GM12878 (cell line): ENCODE measurements around the gene CD83. TPM values are rescaled to one million over a fixed set of nuclear protein-coding genes. Genes with fewer than 3 reads are reported as not detected.

Experiments used
- ATAC-seq: fragments of 200-7000 bp; cut with Tn5 transposase; 3 replicates; pipeline ENCODE4 v1.9.1; 2020; ENCODE audit warnings: mild to moderate bottlenecking, moderate library complexity
- BruUV-seq: library from RNA; stranded (reverse); fragments of 400-500 nt; replicated peaks from 2 replicates; lab custom pipeline; 2021; lab: Mats Ljungman, UMichigan
- CTCF ChIA-PET: fragments of 300-600 bp; sonication (Branson Sonifier 250); formaldehyde crosslinking; extraction: SDS; loops from one replicate; lab custom pipeline; 2021; ENCODE audit warnings: inconsistent platforms; lab: Yijun Ruan, JAX
- POLR2A ChIA-PET: fragments of 350-600 bp; formaldehyde crosslinking; extraction: SDS; loops from one replicate; lab custom pipeline; 2021; ENCODE audit warnings: inconsistent platforms; lab: Charles Lee
- RAD21 ChIA-PET: fragments of 300-600 bp; sonication (Branson Sonifier 250); formaldehyde crosslinking; loops from one replicate; lab custom pipeline; 2023; ENCODE audit warnings: antibody characterized with exemption; ENCODE audit not compliant: unreplicated experiment; lab: Charles Lee
- SMC1A ChIA-PET: fragments of 300-600 bp; sonication (Branson Sonifier 250); formaldehyde crosslinking; loops from one replicate; lab custom pipeline; 2023; ENCODE audit not compliant: unreplicated experiment, uncharacterized antibody; lab: Charles Lee
- DNase-seq: peaks from one replicate; pipeline ENCODE4 v3.0.0-alpha.2; 2011; ENCODE audit warnings: low read depth, low spot score
- FAIRE-seq: peaks from 3 replicates; lab custom pipeline; 2011; peaks lifted over from hg19 to GRCh38; lab: Jason Lieb, UNC
- H2AFZ ChIP-seq: 2 replicates; pipeline ENCODE4 v1.6.0; 2011; ENCODE audit warnings: low read depth, low read length, control low read depth; ENCODE audit not compliant: control insufficient read depth
- H3K27ac ChIP-seq: 2 replicates; pipeline ENCODE4 v1.5.1; 2011; ENCODE audit warnings: control low read depth; ENCODE audit not compliant: control insufficient read depth, insufficient read depth
- H3K27me3 ChIP-seq, 2 experiments: replicated peaks in 1 of 2; 2 replicates each; pipeline versions ENCODE4 v1.6.0 to v1.6.1; 2011; ENCODE audit warnings: low read length in 1 of 2; ENCODE audit not compliant: control insufficient read depth in 2 of 2, insufficient read depth in 2 of 2
- H3K36me3 ChIP-seq, 2 experiments: 2 replicates each; pipeline ENCODE4 v1.5.1; 2011; ENCODE audit warnings: low read length in 1 of 2; ENCODE audit not compliant: control insufficient read depth in 2 of 2, insufficient read depth in 2 of 2
- H3K4me1 ChIP-seq: 2 replicates; pipeline ENCODE4 v1.6.1; 2011; ENCODE audit warnings: mild to moderate bottlenecking, low read length, moderate library complexity, mixed read lengths; ENCODE audit not compliant: control insufficient read depth, insufficient read depth
- H3K4me2 ChIP-seq: 2 replicates; pipeline ENCODE4 v1.6.0; 2011; ENCODE audit warnings: control low read depth; ENCODE audit not compliant: control insufficient read depth, insufficient read depth
- H3K4me3 ChIP-seq: fragments of 200-600 bp; sonication (generic); 2 replicates; pipeline ENCODE4 v1.5.1; 2016
- H3K79me2 ChIP-seq: 2 replicates; pipeline ENCODE4 v1.6.0; 2011; ENCODE audit warnings: low read length; ENCODE audit not compliant: control insufficient read depth, insufficient read depth
- H3K9ac ChIP-seq: 2 replicates; pipeline ENCODE4 v1.8.0; 2011; ENCODE audit warnings: low read length, control low read depth, mixed read lengths; ENCODE audit not compliant: control insufficient read depth, insufficient read depth
- H3K9me3 ChIP-seq: replicated peaks from 3 replicates; pipeline ENCODE4 v1.5.1; 2011; ENCODE audit warnings: mild to moderate bottlenecking, low read length; ENCODE audit not compliant: control insufficient read depth, insufficient read depth
- H4K20me1 ChIP-seq: 2 replicates; pipeline ENCODE4 v1.6.0; 2011; ENCODE audit not compliant: control insufficient read depth, insufficient read depth
- BCL11A ChIP-seq: IDR thresholded peaks from 2 replicates; pipeline ENCODE4 v1.6.1; 2011; ENCODE audit warnings: low read depth, low read length
- BRCA1 ChIP-seq: IDR thresholded peaks from 2 replicates; pipeline ENCODE4 v1.6.1; 2011; ENCODE audit warnings: low read depth, low read length, improper control_type of control experiment
- CEBPB ChIP-seq, 2 experiments: fragments of 150-350 bp in 1 of 2; IDR thresholded peaks; 2 replicates each; pipeline ENCODE4 v1.6.1; 2012 to 2014; ENCODE audit warnings: low read depth in 2 of 2, low read length in 2 of 2, borderline replicate concordance in 1 of 2, inconsistent platforms in 1 of 2
- CREM ChIP-seq: IDR thresholded peaks from 2 replicates; pipeline ENCODE4 v1.6.1; 2014; ENCODE audit warnings: antibody characterized with exemption, low read depth
- CTCF ChIP-seq, 3 experiments: IDR thresholded peaks in 2 of 3; conservative IDR thresholded peaks in 1 of 3; 2 replicates each; pipeline ENCODE4 v1.5.1; 2011; ENCODE audit warnings: low read depth in 3 of 3, low read length in 3 of 3, mild to moderate bottlenecking in 3 of 3, control low read depth in 2 of 3, moderate library complexity in 2 of 3, inconsistent platforms in 1 of 3, mixed read lengths in 1 of 3; ENCODE audit not compliant: control insufficient read depth in 2 of 3, insufficient read depth in 1 of 3; ENCODE audit errors: extremely low read depth in 1 of 3
- KDM1A ChIP-seq: fragments of 200-600 bp; sonication (generic); IDR thresholded peaks from 2 replicates; pipeline ENCODE4 v1.6.1; 2016; ENCODE audit warnings: borderline replicate concordance
- MLLT1 ChIP-seq: fragments of 450-650 bp; IDR thresholded peaks from 2 replicates; pipeline ENCODE4 v1.6.1; 2016; ENCODE audit warnings: mild to moderate bottlenecking
- NR2F1 ChIP-seq: fragments of 450-650 bp; conservative IDR thresholded peaks from 2 replicates; pipeline ENCODE4 v1.6.1; 2017; ENCODE audit warnings: mild to moderate bottlenecking
- NRF1 ChIP-seq: conservative IDR thresholded peaks from 2 replicates; pipeline ENCODE4 v1.6.1; 2011; ENCODE audit warnings: mild to moderate bottlenecking, low read depth, low read length, improper control_type of control experiment
- PML ChIP-seq: IDR thresholded peaks from 2 replicates; pipeline ENCODE4 v1.6.1; 2012; ENCODE audit warnings: low read length, inconsistent platforms
- POU2F2 ChIP-seq: IDR thresholded peaks from 3 replicates; pipeline ENCODE4 v1.6.1; 2011; ENCODE audit warnings: low read depth, mild to moderate bottlenecking, low read length, borderline replicate concordance
- RAD51 ChIP-seq: fragments of 450-650 bp; IDR thresholded peaks from 2 replicates; pipeline ENCODE4 v1.6.1; 2016; ENCODE audit warnings: moderate library complexity, mild to moderate bottlenecking, inconsistent platforms
- RELA ChIP-seq: fragments of 450-650 bp; IDR thresholded peaks from 2 replicates; pipeline ENCODE4 v1.8.0; 2014; ENCODE audit warnings: borderline replicate concordance; ENCODE audit not compliant: partially characterized antibody
- SMAD1 ChIP-seq: fragments of 450-650 bp; IDR thresholded peaks from 2 replicates; pipeline ENCODE4 v1.6.1; 2018; ENCODE audit warnings: mild to moderate bottlenecking, low read depth; ENCODE audit not compliant: partially characterized antibody
- SMARCA5 ChIP-seq: fragments of 450-650 bp; IDR thresholded peaks from 2 replicates; pipeline ENCODE4 v1.6.1; 2017; ENCODE audit warnings: mild to moderate bottlenecking
- SMC3 ChIP-seq: IDR thresholded peaks from 2 replicates; pipeline ENCODE4 v1.6.1; 2011; ENCODE audit warnings: low read length, improper control_type of control experiment, borderline replicate concordance
- TAF1 ChIP-seq: IDR thresholded peaks from 2 replicates; pipeline ENCODE4 v1.6.1; 2011; ENCODE audit warnings: mild to moderate bottlenecking, low read depth, low read length, borderline replicate concordance
- TCF3 ChIP-seq: IDR thresholded peaks from 2 replicates; pipeline ENCODE4 v1.6.1; 2012; ENCODE audit warnings: low read depth, mild to moderate bottlenecking, low read length, borderline replicate concordance; ENCODE audit not compliant: insufficient read depth
- USF2 ChIP-seq: IDR thresholded peaks from 2 replicates; pipeline ENCODE4 v1.6.1; 2011; ENCODE audit warnings: low read depth, low read length, improper control_type of control experiment, borderline replicate concordance
- WGBS: methylation state at CpG from one replicate; pipeline ENCODE4 v1.1.6; 2016; ENCODE audit warnings: low lambda C conversion rate; ENCODE audit not compliant: insufficient replicate concordance, insufficient coverage; ENCODE audit errors: missing lambda C conversion rate; 5-methylcytosine and 5-hydroxymethylcytosine counted together
- in situ Hi-C: fragments of 300-500 bp; cut with MboI; formaldehyde crosslinking; loops from 9 replicates; pipeline ENCODE4 v1.14.3; 2018; ENCODE audit warnings: mixed read lengths
- intact Hi-C: fragments of 100-400 bp; cut with micrococcal nuclease; formaldehyde crosslinking; loops from one replicate; pipeline ENCODE4 v1.14.2; 2022; ENCODE audit not compliant: unreplicated experiment
- polyA plus RNA-seq, 11 experiments: library from polyadenylated mRNA; depleted of rRNA in 4 of 11; unstranded in 6 of 11; stranded (reverse) in 5 of 11; fragments of >200 nt; fragmentation: Nextera tagmentation in 4 of 11; fragmentation: Illumina TruSeq in 1 of 11; extraction: Ambion mirVana in 4 of 11; extraction: Trizol in 1 of 11; gene quantifications; 1 replicate in 1 of 11; 2 replicates in 10 of 11; pipeline versions ENCODE4 v1.2.1 to v1.2.3, GENCODE V29; 2011 to 2016; ENCODE audit warnings: inconsistent platforms in 2 of 11, missing spikeins in 2 of 11, low read depth in 1 of 11
- total RNA-seq, 4 experiments: library from RNA; depleted of rRNA in 3 of 4; stranded (reverse); fragments of >200 nt in 3 of 4; fragmentation: Illumina TruSeq in 1 of 4; extraction: Trizol in 1 of 4; gene quantifications; 2 replicates each; pipeline versions ENCODE4 v1.2.1 to v1.2.3, GENCODE V29; 2013 to 2021

The CD83 gene
- total and polyA plus RNA-seq, 10 of the 15 experiments (the other 5 are each of a cell fraction or from before 2014, with no cell fraction given): 76.1 to 174 (median 129) TPM

GRCh38 chr6:14110001-14110818, 7.4 kb upstream of the CD83 start:
- DNase-seq (peak; percentile 92), FAIRE-seq (peak; percentile 98), ATAC-seq (peak; percentile 75)
- Histone ChIP-seq H3K27me3 (no peaks in the 10 kb centered on the region), H3K4me2 (peak overlapping the region; percentile 73), H3K4me3 (peak overlapping the region; percentile 34; the same call in 1 of the 2 replicates), H3K9me3 (peaks cover 15% of the 10 kb centered on the region), H3K9ac (peak overlapping the region; percentile 75), H3K4me1 (peaks cover 43% of the 10 kb centered on the region), H4K20me1 (no peaks in the 10 kb centered on the region), H3K36me3 (no peaks in the 10 kb centered on the region), H3K79me2 (no peaks in the 10 kb centered on the region), H2AFZ (no peak overlapping the region; the same call in 1 of the 2 replicates), H3K27ac (peak overlapping the region; percentile 85)
- intact Hi-C loops: no loop called here
- ChIA-PET RAD21 (interaction anchor here (0.6 to 6.9 kb wide), 16 partner anchors 8 to 1196 kb away, joined by 3 to 164 read pairs (median 6); partner anchors contain the start of gene CD83), POLR2A (interaction anchor here (0.6 to 7.2 kb wide), 14 partner anchors 10 to 43 kb away, joined by 3 to 126 read pairs (median 10); no protein-coding TSS in a partner anchor), SMC1A (interaction anchor here (0.6 to 8.6 kb wide), 18 partner anchors 9 to 1214 kb away, joined by 3 to 319 read pairs (median 10); no protein-coding TSS in a partner anchor), CTCF (interaction anchor here (0.7 to 4.2 kb wide), 18 partner anchors 9 to 495 kb away, joined by 3 to 54 read pairs (median 7); partner anchors contain the start of genes CD83 and NOL7)
- in situ Hi-C loops: loop anchor here (25.0 kb wide), 1 partner anchor 1748 kb away; no protein-coding TSS in a partner anchor
- 5% methylated on average over 11 of the region's 11 CpGs for WGBS
- TSS peak; percentile 62 for BruUV-seq
- TF ChIP-seq SMARCA5: 0 out of 2 replicates have a peak, but pooled peaks have one; percentile 5
- no peak for TF ChIP-seq TAF1
- no peak for TF ChIP-seq SMAD1
- TF ChIP-seq PML: 0 out of 2 replicates have a peak, but pooled peaks have one; percentile 21
- TF ChIP-seq MLLT1: peak; percentile 39; the same call in 1 of the 2 replicates
- TF ChIP-seq SMC3: peak; percentile 25; the same call in 1 of the 2 replicates
- no peak for TF ChIP-seq TCF3
- no peak for TF ChIP-seq CEBPB (IDR thresholded peaks at IDR 0.05; ENCODE audit: borderline replicate concordance in 1 of 2, low read depth in 2 of 2, low read length in 2 of 2)
- no peak for TF ChIP-seq NRF1
- peak; percentile 53; the same call in 1 of the 3 replicates for TF ChIP-seq POU2F2
- TF ChIP-seq CTCF (IDR thresholded peaks at IDR 0.05 in 2 of 3, conservative IDR thresholded peaks at IDR 0.05 in 1 of 3; ENCODE audit: control insufficient read depth in 2 of 3, extremely low read depth in 1 of 3, insufficient read depth in 1 of 3, low read depth in 3 of 3, low read length in 3 of 3): no peak
- no peak for TF ChIP-seq USF2
- 0 out of 2 replicates have a peak, but pooled peaks have one; percentile 22 for TF ChIP-seq CREM
- TF ChIP-seq KDM1A: no peak
- peak; percentile 75 for TF ChIP-seq RELA
- TF ChIP-seq BRCA1: no peak
- no peak; the same call in 1 of the 2 replicates for TF ChIP-seq RAD51
- peak; percentile 42; the same call in 1 of the 2 replicates for TF ChIP-seq NR2F1
- TF ChIP-seq BCL11A: no peak; the same call in 1 of the 2 replicates
